Adrenal gland (tissue), 12 donors: ENCODE data around the gene DPPA4. TPM values are rescaled to one million over a fixed set of nuclear protein-coding genes. Genes with fewer than 3 reads are reported as not detected.

Experiments
- DNase-seq, 7 donors: peaks; one replicate each; pipeline ENCODE4 v3.0.0-alpha.2; 2019 to 2020
- H3K27ac ChIP-seq, 5 donors: fragments of 200-600 bp; sonication (generic) in 4 of 5; 1 replicate in 3 of 5; 2 replicates in 2 of 5; pipeline versions ENCODE4 v1.5.1 to v1.8.0; 2016 to 2020; ENCODE audit warnings: mild to moderate bottlenecking in 1 of 5
- H3K27me3 ChIP-seq: fragments of 200-600 bp; 2 replicates; pipeline ENCODE4 v1.8.0; 2021
- H3K36me3 ChIP-seq, 2 donors: fragments of 200-600 bp; replicated peaks in 1 of 2; 1 replicate in 1 of 2; 2 replicates in 1 of 2; pipeline versions ENCODE4 v1.5.1 to v1.8.0; 2018 to 2022
- H3K4me1 ChIP-seq, 2 donors: fragments of 200-600 bp; replicated peaks in 1 of 2; 1 replicate in 1 of 2; 2 replicates in 1 of 2; pipeline versions ENCODE4 v1.5.1 to v1.8.0; 2018 to 2021
- H3K4me3 ChIP-seq, 4 donors: fragments of 200-600 bp; sonication (generic) in 3 of 4; one replicate each; pipeline ENCODE4 v1.5.1; 2016 to 2018
- H3K9me3 ChIP-seq, 3 donors: fragments of 200-600 bp; sonication (generic) in 1 of 3; replicated peaks in 1 of 3; 1 replicate in 2 of 3; 2 replicates in 1 of 3; pipeline versions ENCODE4 v1.5.1 to v1.8.0; 2016 to 2021
- CTCF ChIP-seq, 6 experiments: fragments of 450-650 bp in 4 of 6; fragments of 200-600 bp in 2 of 6; sonication (generic) in 1 of 6; IDR thresholded peaks; 1 replicate in 5 of 6; 2 replicates in 1 of 6; pipeline versions ENCODE4 v1.5.1 to v1.8.0; 2016 to 2021; ENCODE audit warnings: antibody characterized with exemption in 6 of 6, mild to moderate bottlenecking in 2 of 6, moderate library complexity in 1 of 6
- POLR2A ChIP-seq, 2 donors: fragments of 450-650 bp; IDR thresholded peaks; one replicate each; pipeline ENCODE4 v1.6.1; 2017; ENCODE audit warnings: antibody characterized with exemption in 2 of 2, mild to moderate bottlenecking in 2 of 2, moderate library complexity in 1 of 2
- WGBS, 4 donors: extraction: QIAGEN DNeasy Blood & Tissue Kit in 2 of 4; methylation state at CpG; one replicate each; pipeline versions ENCODE4 v1.1.5 to v1.1.7; 2013 to 2017; 5-methylcytosine and 5-hydroxymethylcytosine counted together
- intact Hi-C, 2 donors: fragments of 100-400 bp; cut with DNase I; formaldehyde crosslinking; loops; one replicate each; pipeline versions ENCODE4 v1.14.1 to v1.15.0; 2022 to 2023
- polyA plus RNA-seq, 3 donors: library from polyadenylated mRNA; stranded (reverse); fragments of 200-250 nt in 2 of 3; fragments of 350-450 nt in 1 of 3; fragmentation: Illumina TruSeq in 1 of 3; extraction: RNeasy Lipid Tissue Mini Kit (QIAGEN cat#74804) in 1 of 3; gene quantifications; one replicate each; pipeline ENCODE4 v1.2.3, GENCODE V29; 2013 to 2014
- total RNA-seq, 9 donors: library from RNA; depleted of rRNA in 4 of 9; stranded (reverse); fragments of >200 nt in 4 of 9; fragments of 120-200 nt in 1 of 9; fragmentation: NEBNext Ultra II Directional in 1 of 9; extraction: Animal tissue kit (Norgen Biotek cat#: 25700) in 1 of 9; gene quantifications; one replicate each; pipeline versions ENCODE4 v1.1.0 to v1.2.4, GENCODE V29; 2013 to 2023
- donor health status: healthy with polysubstance abuse.
- donor health status: Bipolar disorder and iron deficiency.
- donor health status: DM: yes; HTN: yes; CAD: no.
- donor health status: DM: no; HTN: no; CAD: no.
- donor health status: DM: no; HTN: no; CAD: no.
- donor health status: DM: yes; HTN: yes; CAD: no.

Gene DPPA4
- total and polyA plus RNA-seq, 12 donors = 0.16 to 5.3 (median 0.55) TPM; not detected in 5

- 55 to 69% (median 59%) methylated on average over 4 of the region's 4 CpGs for WGBS, 4 donors
- no peaks in the 10 kb centered on the region for H3K27me3 ChIP-seq
- H3K4me1 ChIP-seq = no peaks in the 10 kb centered on the region
- TF ChIP-seq POLR2A (IDR thresholded peaks at IDR 0.05) (no peak), CTCF (IDR thresholded peaks at IDR 0.05) (no peak)
- no peak overlapping the region for H3K4me3 ChIP-seq
- DNase-seq = no peak
- H3K9me3 ChIP-seq = no peaks in the 10 kb centered on the region
- intact Hi-C loops = no loop called here
- no peak overlapping the region for H3K27ac ChIP-seq
- H3K36me3 ChIP-seq = no peaks in the 10 kb centered on the region
Measured at GRCh38 chr3:109346099-109346498, 8.8 kb upstream of the DPPA4 start.

- no peak overlapping the region for H3K27ac ChIP-seq
- H3K36me3 ChIP-seq = no peaks in the 10 kb centered on the region
- peaks cover 0 to 8% of the 10 kb centered on the region in 2 donors for H3K4me1 ChIP-seq
- no peaks in the 10 kb centered on the region for H3K9me3 ChIP-seq
- H3K27me3 ChIP-seq = no peaks in the 10 kb centered on the region
- intact Hi-C loops = no loop called here
- 54 to 67% (median 61%) methylated on average over 5 of the region's 5 CpGs for WGBS, 4 donors
- no peak overlapping the region for H3K4me3 ChIP-seq
- DNase-seq = no peak
- no peak for TF ChIP-seq POLR2A (IDR thresholded peaks at IDR 0.05)
- no peak for TF ChIP-seq CTCF (IDR thresholded peaks at IDR 0.05)
Measured at GRCh38 chr3:109339714-109340648, 2.6 kb upstream of the DPPA4 start.

GRCh38 chr3:109339197-109339596, 1.9 kb upstream of the DPPA4 start:
- WGBS, 4 donors = 59 to 71% (median 62%) methylated on average over 3 of the region's 3 CpGs
- no peak overlapping the region for H3K27ac ChIP-seq
- intact Hi-C loops = no loop called here
- DNase-seq = no peak
- no peak overlapping the region for H3K4me3 ChIP-seq
- peaks cover 0 to 8% of the 10 kb centered on the region in 2 donors for H3K4me1 ChIP-seq
- no peaks in the 10 kb centered on the region for H3K9me3 ChIP-seq
- no peaks in the 10 kb centered on the region for H3K36me3 ChIP-seq
- no peak for TF ChIP-seq CTCF (IDR thresholded peaks at IDR 0.05)
- no peak for TF ChIP-seq POLR2A (IDR thresholded peaks at IDR 0.05)
- H3K27me3 ChIP-seq = no peaks in the 10 kb centered on the region

- no peak overlapping the region for H3K4me3 ChIP-seq
- TF ChIP-seq POLR2A (IDR thresholded peaks at IDR 0.05) (no peak), CTCF (IDR thresholded peaks at IDR 0.05) (no peak)
- intact Hi-C loops = no loop called here
- peaks cover 0 to 8% of the 10 kb centered on the region in 2 donors for H3K4me1 ChIP-seq
- no peaks in the 10 kb centered on the region for H3K9me3 ChIP-seq
- H3K27ac ChIP-seq = no peak overlapping the region
- H3K36me3 ChIP-seq = no peaks in the 10 kb centered on the region
- DNase-seq = no peak
- 46 to 60% (median 56%) methylated on average over 4 of the region's 4 CpGs for whole genome bisulfite sequencing, 4 donors
- no peaks in the 10 kb centered on the region for H3K27me3 ChIP-seq
Measured at GRCh38 chr3:109338322-109338721, 976 bp upstream of the DPPA4 start.
